ENCODE results near the gene RASAL1.

The RASAL1 gene

DNA sequence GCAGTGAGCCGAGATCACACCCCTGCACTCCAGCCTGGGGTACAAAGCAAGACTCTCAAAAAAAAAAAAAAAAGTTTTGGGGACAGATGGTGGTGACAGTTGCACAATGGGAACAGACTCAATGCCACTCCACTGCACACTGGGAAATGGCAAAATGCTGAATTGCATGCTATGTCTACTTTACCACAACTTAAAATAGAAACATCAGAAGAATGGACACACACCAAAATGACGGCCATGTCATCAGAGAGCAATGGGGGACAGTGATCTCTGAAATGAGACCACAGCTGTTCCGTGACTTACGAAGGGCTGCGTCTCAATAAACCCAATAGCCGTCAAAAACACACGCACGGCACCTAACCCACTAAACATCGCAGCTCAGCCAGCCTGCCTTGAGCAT lies 36.0 kb upstream of the RASAL1 start:
- no peak for TF ChIP-seq BHLHE40 (IDR thresholded peaks at IDR 0.05; ENCODE audit: borderline replicate concordance)
- TF ChIP-seq TARDBP (IDR thresholded peaks at IDR 0.05), result no peak
- no peak for TF ChIP-seq ZNF384 (IDR thresholded peaks at IDR 0.05)
- TF ChIP-seq ELF4 (IDR thresholded peaks at IDR 0.05), result no peak
- CTCF ChIA-PET, result no interaction called here
- POLR2A ChIA-PET, result no interaction called here
- DNase-seq (ENCODE audit: extremely low spot score), result no peak

DNA sequence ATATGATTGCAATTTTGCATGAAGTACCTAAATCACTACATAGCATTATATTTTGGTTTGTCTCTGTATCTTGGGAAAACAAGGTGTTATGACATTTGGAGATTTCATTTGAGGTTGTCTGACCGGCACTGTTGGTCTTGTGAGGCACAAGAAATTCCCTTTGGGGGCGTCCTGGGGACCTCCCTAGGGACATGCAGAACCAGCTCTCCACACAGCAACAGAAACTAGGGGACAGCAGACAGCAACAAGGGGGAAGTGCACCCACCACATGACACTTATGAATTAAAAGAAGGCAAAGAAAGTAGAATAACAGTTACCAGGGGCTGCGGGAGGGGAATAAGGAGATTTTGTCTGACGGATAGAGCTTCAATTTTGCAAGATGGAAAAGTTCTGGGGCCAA lies 35.4 kb upstream of the RASAL1 start:
- ChIA-PET POLR2A (no interaction called here), CTCF (no interaction called here)
- TF ChIP-seq TARDBP (IDR thresholded peaks at IDR 0.05) (no peak), SUZ12 (IDR thresholded peaks at IDR 0.05) (no peak), ARNT (IDR thresholded peaks at IDR 0.05) (no peak), L3MBTL2 (conservative IDR thresholded peaks at IDR 0.05) (no peak), FOXK2 (IDR thresholded peaks at IDR 0.05) (no peak), SP1 (IDR thresholded peaks at IDR 0.05) (no peak), LEF1 (IDR thresholded peaks at IDR 0.05; ENCODE audit: borderline replicate concordance) (no peak)
- TF ChIP-seq, protein P1, sequence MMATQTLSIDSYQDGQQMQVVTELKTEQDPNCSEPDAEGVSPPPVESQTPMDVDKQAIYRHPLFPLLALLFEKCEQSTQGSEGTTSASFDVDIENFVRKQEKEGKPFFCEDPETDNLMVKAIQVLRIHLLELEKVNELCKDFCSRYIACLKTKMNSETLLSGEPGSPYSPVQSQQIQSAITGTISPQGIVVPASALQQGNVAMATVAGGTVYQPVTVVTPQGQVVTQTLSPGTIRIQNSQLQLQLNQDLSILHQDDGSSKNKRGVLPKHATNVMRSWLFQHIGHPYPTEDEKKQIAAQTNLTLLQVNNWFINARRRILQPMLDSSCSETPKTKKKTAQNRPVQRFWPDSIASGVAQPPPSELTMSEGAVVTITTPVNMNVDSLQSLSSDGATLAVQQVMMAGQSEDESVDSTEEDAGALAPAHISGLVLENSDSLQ (IDR thresholded peaks at IDR 0.05), result no peak
- DNase-seq (ENCODE audit: extremely low spot score), result no peak

DNA sequence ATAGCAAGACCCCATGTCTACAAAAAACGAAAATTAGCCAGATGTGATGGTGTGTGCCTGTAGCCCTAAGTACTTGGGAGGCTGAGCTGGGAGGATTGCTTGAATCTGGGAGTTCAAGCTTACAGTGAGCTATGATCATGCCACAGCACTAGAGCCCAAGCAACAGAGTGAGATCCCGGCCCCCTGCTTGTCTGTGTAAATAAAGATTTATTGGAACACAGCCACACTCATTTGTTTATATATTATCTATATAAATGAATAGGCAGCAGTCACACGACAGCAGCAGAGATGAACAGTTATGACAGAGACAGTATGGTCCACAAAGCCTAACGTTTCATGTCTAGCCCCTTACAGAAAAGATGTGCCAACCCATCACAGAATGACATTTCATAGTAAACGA lies 34.9 kb upstream of the RASAL1 start:
- ChIA-PET POLR2A (no interaction called here), CTCF (no interaction called here)
- no peak for TF ChIP-seq FOXM1 (IDR thresholded peaks at IDR 0.05; ENCODE audit: borderline replicate concordance)
- TF ChIP-seq ELF4 (IDR thresholded peaks at IDR 0.05), result no peak
- TF ChIP-seq TARDBP (IDR thresholded peaks at IDR 0.05), result no peak
- TF ChIP-seq, protein P1 (IDR thresholded peaks at IDR 0.05), result no peak
- no peak for TF ChIP-seq CTBP1 (IDR thresholded peaks at IDR 0.05; ENCODE audit: borderline replicate concordance)
- no peak for DNase-seq (ENCODE audit: extremely low spot score)

DNA sequence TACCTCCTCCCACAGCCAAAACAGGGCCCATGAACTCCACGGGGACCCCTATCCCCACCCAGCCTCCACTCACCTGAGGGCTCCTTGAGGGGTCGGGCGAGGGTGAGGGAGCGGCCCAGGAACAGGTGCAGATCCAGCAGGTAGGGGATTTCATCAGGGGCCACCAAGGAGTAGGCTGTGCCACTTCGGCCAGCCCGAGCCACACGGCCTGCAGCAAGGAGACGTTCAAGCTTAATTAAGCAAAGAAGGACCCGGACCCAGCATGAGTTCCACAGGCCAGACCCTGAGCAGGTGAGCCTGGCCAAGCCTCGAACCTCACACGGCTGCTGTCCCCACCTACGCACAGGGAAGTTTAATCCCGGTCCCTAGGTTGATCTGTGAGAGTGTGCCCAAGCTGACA lies 34.1 kb upstream of the RASAL1 start:
- POLR2A ChIA-PET, result no interaction called here
- no peak for TF ChIP-seq ZNF384 (IDR thresholded peaks at IDR 0.05)
- TF ChIP-seq BHLHE40 (IDR thresholded peaks at IDR 0.05; ENCODE audit: borderline replicate concordance), result no peak
- TF ChIP-seq L3MBTL2 (conservative IDR thresholded peaks at IDR 0.05), result no peak
- CTCF ChIA-PET, result no interaction called here
- no peak for DNase-seq (ENCODE audit: extremely low spot score)

DNA sequence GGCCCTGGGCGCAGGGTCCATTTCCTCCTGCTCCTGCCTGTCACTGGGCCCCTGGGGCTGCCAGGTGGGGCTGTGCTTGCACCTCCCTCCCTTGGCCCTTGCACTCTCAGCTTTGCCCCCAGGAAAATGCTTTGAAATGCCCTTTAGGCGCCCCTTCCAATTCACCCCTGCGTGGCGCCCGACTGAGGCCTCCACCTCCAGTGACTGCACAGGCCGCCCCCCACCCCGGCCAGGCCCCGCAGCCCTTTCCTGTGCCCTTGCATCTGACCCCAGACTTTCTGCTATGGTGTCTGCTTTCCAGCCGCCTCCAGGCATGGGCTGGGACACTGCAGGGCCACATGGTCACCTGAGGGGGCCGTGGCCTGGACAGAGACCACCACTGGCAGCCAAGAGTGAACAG lies 32.3 kb upstream of the RASAL1 start:
- ChIA-PET CTCF (no interaction called here), POLR2A (no interaction called here)
- TF ChIP-seq L3MBTL2 (conservative IDR thresholded peaks at IDR 0.05) (no peak), ARNT (IDR thresholded peaks at IDR 0.05) (no peak), LEF1 (IDR thresholded peaks at IDR 0.05; ENCODE audit: borderline replicate concordance) (no peak), SP1 (IDR thresholded peaks at IDR 0.05) (no peak), CTBP1 (IDR thresholded peaks at IDR 0.05; ENCODE audit: borderline replicate concordance) (no peak), ZNF384 (IDR thresholded peaks at IDR 0.05) (no peak), FOXA1 (IDR thresholded peaks at IDR 0.05) (no peak), HDGF (IDR thresholded peaks at IDR 0.05; ENCODE audit: borderline replicate concordance) (no peak), NFRKB (IDR thresholded peaks at IDR 0.05) (no peak), BHLHE40 (IDR thresholded peaks at IDR 0.05; ENCODE audit: borderline replicate concordance) (no peak), FOXM1 (IDR thresholded peaks at IDR 0.05; ENCODE audit: borderline replicate concordance) (no peak), ELF4 (IDR thresholded peaks at IDR 0.05) (no peak), FOXK2 (IDR thresholded peaks at IDR 0.05) (no peak), SUZ12 (IDR thresholded peaks at IDR 0.05) (no peak), TARDBP (IDR thresholded peaks at IDR 0.05) (no peak)
- TF ChIP-seq, protein P1 (IDR thresholded peaks at IDR 0.05), result no peak
- no peak for DNase-seq (ENCODE audit: extremely low spot score)

DNA sequence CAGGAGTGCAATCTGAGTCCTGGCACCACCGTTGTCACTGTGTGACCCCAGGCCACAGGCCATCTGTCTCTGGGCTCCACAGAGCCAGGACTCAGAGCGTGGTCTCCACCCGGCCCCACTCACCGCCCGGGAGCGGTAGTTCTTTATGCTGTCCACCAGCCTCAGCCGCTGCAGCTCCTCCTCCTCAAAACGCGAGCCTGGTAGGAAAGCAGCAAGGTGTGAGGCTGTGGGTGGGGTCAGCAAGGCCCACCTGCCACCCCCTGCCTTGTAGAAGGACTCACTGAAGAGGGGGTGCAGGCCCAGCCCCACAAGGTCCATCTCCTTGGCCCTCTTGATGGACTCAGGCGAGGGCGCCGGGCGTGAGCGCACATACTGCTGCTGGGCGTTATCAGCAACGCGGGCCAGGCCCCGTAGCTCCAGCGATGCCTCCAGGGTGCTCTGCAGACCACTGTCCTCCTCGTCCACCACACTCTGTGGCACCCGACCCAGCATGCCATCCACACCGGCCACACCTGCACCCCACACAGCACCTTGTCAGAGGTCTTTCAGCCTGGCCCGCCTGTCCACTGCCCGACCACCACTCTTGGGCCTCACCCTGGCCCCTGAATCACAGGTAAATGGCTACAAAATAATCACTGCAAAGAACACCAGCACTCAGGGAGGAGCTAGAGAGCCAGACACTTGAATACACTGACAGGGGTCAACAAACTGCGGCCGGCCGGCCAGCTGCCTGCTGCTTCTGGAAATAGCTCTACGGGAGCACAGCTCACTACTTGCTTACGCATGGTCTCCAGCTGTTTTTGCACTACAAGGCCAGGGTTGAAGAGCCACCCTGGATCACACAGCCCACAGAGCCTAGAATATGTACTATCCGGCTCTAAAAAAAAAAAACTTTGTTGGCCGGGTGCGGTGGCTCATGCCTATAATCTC lies 30.2 kb upstream of the RASAL1 start:
- TF ChIP-seq SUZ12 (IDR thresholded peaks at IDR 0.05) (no peak), FOXM1 (IDR thresholded peaks at IDR 0.05; ENCODE audit: borderline replicate concordance) (no peak), CTBP1 (IDR thresholded peaks at IDR 0.05; ENCODE audit: borderline replicate concordance) (no peak)
- DNase-seq (ENCODE audit: extremely low spot score), result no peak
- CTCF ChIA-PET, result interaction anchor here (0.7 to 0.8 kb wide), 2 partner anchors 9 to 124 kb away, joined by 3 read pairs; no protein-coding TSS in a partner anchor
- POLR2A ChIA-PET, result interaction anchor here (1.0 kb wide), 1 partner anchor 20 kb away, joined by 4 read pairs; the partner anchor contains the start of genes DDX54 and RITA1

DNA sequence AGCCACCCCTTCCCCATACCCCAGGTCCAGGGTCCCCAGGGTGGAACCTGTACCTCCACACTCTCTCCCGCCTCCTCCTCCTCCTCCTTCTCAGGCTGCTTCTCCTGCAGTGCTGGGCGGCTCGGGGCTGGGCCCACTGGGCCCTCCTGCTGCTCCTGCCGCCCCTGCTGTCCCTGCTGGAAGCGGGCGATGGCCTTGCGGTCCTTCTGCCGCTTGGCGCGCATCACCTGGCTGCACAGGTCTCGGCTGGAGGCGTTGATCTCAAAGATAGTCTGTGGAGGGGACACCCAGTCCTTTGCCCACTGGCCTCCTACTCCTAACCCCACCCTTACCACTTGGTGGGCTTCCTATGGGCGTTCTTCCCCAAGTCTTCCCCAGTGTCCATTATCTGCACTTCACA lies 28.5 kb upstream of the RASAL1 start:
- POLR2A ChIA-PET, result no interaction called here
- DNase-seq (ENCODE audit: extremely low spot score), result no peak
- TF ChIP-seq HDGF (IDR thresholded peaks at IDR 0.05; ENCODE audit: borderline replicate concordance) (no peak), SUZ12 (IDR thresholded peaks at IDR 0.05) (no peak), NFRKB (IDR thresholded peaks at IDR 0.05) (no peak), SP1 (IDR thresholded peaks at IDR 0.05) (no peak), LEF1 (IDR thresholded peaks at IDR 0.05; ENCODE audit: borderline replicate concordance) (no peak), FOXM1 (IDR thresholded peaks at IDR 0.05; ENCODE audit: borderline replicate concordance) (no peak), ARNT (IDR thresholded peaks at IDR 0.05) (no peak), ELF4 (IDR thresholded peaks at IDR 0.05) (no peak), L3MBTL2 (conservative IDR thresholded peaks at IDR 0.05) (no peak), ZNF384 (IDR thresholded peaks at IDR 0.05) (no peak), BHLHE40 (IDR thresholded peaks at IDR 0.05; ENCODE audit: borderline replicate concordance) (no peak), CTBP1 (IDR thresholded peaks at IDR 0.05; ENCODE audit: borderline replicate concordance) (no peak), TARDBP (IDR thresholded peaks at IDR 0.05) (no peak), FOXK2 (IDR thresholded peaks at IDR 0.05) (no peak)
- TF ChIP-seq, protein P1 (IDR thresholded peaks at IDR 0.05), result no peak
- CTCF ChIA-PET, result no interaction called here

Measured in HEK293T (cell line).